SKM-1 treated with dmso at 0.1 percent for 144 hours (cell line): ENCODE data around the gene PCNX3.
A peak's percentile ranks its signal among the peaks of the same experiment; 100 is the strongest.

Experiments used
- DNase-seq: peaks from one replicate; lab custom pipeline; 2025; ENCODE audit not compliant: unreplicated experiment; lab: John Stamatoyannopoulos, UW

The PCNX3 gene

DNA sequence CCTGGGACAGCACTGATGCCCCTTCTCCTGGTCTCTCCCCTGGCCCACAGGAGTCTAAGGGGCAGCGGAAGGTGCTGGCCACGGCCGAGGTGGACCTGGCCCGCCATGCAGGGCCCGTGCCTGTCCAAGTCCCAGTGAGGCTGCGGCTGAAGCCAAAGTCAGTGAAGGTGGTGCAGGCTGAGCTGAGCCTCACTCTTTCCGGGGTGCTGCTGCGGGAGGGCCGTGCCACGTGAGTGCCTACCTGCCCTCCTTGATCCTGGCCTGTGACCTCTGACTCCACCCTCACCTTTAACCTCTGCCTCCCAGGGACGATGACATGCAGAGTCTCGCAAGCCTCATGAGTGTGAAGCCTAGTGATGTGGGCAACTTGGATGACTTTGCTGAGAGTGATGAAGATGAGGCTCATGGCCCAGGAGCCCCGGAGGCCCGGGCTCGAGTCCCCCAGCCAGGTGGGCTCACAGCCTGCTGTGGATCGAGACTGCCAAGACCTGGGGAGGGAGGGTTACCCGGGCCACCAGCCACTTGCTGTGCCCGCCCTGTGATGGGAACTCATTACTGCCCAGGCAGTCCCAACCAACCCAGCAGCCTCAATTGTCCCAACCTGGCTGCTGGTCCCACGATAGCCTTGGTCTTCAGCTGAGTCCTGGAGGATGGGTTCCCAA, 35.4 kb upstream of the PCNX3 start:
- DNase-seq, result no peak

GRCh38 chr11:65580756-65581155, 34.8 kb upstream of the PCNX3 start:
- DNase-seq, result no peak

- DNase-seq, result no peak
Measured at GRCh38 chr11:65581928-65582327, 33.6 kb upstream of the PCNX3 start.

GRCh38 chr11:65583589-65583988, 32.0 kb upstream of the PCNX3 start:
- DNase-seq, result no peak

DNA sequence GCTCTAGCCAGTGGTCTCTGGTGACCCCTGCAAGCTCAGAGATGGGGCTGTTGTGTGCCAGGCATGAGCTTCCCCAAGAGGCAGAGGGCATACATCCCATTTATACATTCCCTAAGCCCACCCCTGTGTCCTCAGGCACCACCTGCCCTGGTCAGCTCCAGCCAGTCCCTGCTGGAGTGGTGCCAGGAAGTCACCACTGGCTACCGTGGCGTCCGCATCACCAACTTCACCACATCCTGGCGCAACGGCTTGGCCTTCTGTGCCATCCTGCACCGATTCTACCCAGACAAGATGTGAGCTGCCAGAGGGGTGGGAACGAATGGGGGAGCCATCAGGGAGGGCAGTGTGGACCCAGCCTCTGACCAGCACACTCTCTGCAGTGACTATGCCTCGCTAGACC, 31.5 kb upstream of the PCNX3 start:
- no peak for DNase-seq

DNA sequence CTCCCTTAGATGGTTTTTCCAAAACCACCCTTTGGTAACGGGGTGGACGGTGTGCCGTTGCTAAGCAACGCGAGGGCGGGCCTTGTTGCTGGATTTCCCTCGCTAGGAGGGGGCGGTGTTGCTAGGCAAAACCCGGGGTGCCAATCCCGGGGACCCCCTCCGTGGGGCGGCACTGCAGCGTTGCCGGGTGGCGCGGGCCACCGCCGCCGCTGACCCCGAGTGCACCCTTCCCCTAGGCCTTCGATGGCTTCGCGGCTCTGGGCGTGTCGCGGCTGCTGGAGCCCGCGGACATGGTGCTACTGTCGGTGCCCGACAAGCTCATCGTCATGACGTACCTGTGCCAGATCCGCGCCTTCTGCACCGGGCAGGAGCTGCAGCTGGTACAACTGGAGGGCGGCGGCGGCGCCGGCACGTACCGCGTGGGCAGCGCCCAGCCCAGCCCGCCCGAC, 30.8 kb upstream of the PCNX3 start:
- no peak for DNase-seq

DNA sequence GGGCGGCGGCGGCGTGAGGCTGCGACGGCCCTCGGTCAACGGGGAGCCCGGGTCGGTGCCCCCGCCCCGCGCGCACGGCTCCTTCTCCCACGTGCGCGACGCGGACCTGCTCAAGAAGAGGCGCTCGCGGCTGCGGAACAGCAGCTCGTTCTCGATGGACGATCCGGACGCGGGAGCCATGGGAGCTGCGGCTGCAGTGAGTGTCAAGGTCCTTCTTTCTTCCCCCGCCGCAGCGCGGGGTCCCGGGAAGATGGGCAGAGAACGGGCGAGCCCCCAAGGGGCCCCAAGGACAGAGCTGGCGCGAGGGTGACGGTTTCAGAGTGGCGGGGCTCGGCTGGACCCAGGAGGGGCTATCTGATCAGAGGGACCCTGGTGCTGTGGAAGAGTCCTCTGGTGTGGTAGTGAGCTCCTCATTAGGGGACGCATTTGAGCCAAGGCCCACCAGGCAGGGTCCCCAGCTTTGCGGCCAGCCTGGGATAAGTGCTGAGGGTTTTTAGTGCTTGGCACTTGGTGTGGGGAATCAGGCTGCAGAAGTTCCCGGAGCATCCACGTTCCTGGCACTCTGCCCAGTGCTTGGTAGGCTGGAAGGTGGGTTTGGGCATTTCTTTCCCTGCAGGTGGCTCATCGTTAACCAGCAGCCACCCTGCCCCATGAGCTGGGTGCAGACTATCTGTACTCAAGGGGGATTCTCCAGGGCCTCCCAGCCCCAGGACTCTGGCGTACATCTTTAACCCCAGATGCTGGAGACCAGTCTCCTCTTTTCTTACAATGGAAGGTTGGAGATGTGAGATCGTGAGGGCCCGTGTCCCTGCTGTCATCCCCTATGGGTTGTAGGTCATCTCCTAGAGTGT, 30.0 kb upstream of the PCNX3 start:
- no peak for DNase-seq

DNA sequence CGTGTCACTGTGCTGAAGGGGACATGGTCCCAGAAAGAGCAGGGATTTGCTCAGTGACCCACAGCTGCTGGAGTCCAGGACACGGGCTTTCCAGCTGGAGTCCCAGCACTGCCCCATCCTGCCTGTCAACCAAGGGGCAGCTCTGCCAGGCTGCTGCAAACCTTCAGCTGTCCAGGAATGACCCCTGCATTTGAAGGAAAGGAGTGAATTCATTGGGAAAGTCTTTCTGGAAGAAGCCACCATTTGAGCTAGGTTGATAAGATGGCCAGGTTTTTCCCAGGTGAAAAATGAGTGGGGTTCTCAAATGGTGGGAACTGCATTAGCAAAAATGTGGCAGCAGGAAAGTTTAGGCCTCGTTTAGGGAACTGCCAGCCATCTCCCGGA, 29.3 kb upstream of the PCNX3 start:
- no peak for DNase-seq

DNA sequence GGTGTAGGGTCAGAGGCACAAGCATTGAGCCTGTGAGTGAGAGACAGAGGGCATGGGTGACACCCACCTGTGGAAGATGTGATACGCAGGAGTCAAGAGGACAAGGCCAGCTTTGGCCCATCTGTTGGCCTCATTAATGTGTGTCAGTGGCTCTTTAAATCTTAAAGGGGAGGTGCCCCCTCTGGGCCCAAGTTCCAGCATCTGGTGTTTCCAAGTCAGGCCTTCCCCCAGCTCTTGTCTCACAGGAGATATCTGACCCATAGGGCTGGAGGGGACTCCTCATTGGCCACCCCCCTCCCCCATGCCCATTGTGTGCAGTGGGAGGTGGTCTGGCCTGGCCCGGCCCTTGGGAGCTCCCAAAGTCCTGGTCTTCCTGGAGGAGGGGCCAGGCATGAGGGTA, 28.9 kb upstream of the PCNX3 start:
- no peak for DNase-seq

- peak; percentile 42 for DNase-seq
Measured at GRCh38 chr11:65588199-65589054, 27.1 kb upstream of the PCNX3 start.

DNA sequence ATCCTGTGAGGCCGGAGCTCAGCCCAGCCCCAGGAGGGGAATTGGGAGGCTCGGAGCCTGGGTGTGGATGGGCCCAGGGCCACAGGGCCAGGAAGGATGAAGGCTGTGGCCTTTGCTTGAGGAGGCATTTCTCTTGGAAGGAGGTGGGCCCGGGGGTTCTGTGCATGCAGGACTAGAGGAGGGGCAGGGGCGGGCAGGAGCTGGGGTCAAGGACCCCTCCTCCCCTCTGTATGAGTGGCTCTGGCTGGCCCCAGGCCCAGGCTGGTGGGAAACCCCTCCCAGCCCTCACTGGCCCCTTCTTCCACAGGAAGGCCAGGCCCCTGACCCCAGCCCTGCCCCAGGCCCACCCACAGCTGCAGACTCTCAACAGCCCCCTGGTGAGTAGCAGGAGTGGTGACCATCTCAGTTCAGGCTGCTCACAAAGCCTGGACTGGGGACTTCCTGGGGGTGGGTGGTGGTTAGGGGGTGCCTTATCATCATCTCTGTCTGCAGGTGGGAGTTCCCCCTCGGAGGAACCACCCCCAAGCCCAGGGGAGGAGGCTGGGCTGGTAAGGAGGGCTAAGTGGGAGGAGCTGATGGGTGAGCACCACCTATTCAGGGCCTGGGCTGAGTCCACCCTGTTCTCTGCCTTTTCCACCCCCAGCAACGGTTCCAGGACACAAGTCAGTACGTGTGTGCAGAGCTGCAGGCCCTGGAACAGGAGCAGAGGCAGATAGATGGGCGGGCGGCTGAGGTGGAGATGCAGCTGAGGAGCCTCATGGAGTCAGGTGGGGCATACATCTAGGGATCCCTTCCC, 25.9 kb upstream of the PCNX3 start:
- no peak for DNase-seq

GRCh38 chr11:65590240-65590738, 25.3 kb upstream of the PCNX3 start:
- DNase-seq, result no peak

DNA sequence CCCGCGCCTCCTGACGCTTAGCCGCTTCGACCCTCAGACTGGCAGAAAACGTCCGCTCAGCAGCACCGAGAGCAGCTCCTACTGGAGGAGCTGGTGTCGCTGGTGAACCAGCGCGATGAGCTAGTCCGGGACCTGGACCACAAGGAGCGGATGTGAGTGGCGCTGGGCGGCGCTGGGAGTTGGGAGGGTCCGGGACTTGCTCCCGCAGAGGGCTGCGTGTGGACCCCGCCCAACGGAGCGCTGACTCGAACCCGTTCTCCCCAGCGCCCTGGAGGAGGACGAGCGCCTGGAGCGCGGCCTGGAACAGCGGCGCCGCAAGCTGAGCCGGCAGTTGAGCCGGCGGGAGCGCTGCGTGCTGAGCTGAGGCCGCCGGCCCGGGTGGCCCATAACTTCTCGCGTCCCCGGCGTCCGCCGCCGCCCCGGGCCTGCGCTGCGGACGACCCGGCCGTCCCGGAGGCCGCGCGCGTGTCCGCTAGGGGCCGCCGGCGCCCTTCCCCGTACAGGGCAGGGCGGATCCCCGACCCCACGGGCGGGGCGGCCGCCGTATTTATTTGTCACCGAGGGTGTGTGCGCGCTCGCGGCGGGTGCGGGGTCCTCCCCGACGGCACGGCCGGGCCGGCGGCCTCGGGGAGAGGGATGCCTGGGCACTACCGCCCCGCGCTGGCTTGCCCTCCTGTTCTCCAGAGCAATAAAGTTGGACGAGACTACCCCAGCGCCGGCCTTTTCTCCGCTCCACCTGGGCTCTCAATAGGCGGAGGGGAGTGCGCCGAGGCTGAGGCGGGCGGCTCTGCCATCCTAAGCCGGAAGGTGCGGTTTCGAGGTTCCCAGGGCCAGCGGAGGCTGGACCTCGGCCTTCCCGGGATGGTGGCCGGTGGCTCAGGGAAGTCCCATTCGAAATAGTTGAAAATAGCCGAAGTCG, 23.4 kb upstream of the PCNX3 start:
- DNase-seq, result no peak

GRCh38 chr11:65592858-65593517, 22.6 kb upstream of the PCNX3 start:
- DNase-seq, result no peak

DNA sequence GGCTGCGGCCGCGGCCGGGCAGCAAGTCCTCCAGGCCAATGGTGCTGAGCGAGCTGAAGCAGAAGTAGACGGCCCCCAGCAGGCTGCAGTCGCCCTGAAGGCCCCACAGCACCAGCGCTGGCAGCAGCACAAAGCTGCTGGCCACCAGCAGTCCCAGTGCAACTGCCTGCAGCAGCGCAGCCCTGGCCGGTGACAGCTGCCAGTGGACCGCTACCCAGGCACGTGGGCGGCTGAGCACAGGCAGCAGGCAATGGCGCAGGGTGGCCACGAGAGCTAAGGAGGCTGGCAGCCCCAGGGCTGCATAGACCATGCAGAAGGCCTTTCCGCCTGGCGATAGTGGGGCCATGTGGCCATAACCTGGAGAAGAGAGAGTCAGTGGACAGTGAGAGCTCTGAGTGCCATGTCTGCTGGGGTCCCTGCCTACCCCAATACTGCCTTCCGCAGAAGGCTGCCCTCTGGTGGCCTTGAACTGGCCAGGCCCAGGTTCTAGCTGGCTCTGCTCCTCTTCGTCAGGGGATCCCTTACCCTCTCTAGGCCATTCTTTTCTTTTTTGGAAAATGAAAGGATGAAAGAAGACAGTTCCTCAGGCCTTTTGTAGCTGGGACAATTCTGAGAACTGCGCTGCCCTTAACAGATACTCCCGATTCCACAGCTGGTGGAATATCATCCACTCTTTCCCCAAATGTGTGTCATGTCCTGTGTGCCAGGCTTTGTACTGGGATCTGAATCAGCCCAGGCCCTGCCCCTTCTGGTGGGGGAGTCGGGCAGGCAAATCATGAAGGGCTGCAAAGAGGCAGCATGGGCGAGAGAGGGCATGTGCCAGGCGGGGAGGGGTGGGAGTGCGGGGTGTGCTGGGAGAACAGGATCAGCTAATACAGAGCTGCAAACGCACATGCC, 21.8 kb upstream of the PCNX3 start:
- no peak for DNase-seq

GRCh38 chr11:65595131-65595530, 20.4 kb upstream of the PCNX3 start:
- DNase-seq, result no peak

DNA sequence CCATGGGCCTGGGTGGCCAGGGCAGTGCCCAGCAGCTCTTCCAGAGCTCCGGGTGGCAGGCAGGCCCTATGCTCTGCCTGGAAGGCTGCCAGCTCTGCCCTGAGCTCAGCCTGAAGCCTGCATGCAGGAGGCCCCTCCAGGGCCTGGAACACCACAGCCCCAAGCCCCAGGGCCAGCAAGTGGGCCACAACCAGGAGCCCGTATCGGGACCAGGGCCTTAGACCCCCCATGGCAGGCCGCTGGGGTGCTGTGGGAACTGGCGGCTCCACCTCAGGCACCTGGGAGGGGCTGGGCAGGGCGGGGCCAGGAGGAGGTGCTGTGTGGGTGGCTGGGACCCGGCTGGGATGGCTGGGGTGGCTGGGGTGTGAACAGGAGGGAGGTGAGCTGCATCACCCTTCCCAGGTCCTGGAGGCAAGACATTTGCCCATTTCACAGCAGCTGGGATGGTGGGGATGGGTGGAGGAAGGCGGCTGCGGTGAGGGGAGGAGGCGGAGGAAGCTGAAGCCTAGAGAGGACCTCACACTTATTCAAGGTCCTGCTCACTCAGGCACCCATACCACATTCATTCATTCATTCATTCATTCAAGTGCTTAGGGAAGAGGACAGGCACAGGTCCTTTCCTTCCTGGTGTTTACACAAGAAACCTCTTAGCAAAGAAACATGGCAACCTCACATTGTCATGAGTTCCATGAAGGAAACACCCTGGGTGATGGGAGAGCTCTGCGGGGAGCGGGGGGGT, 19.9 kb upstream of the PCNX3 start, which contains the start of gene KCNK7:
KCNK7 (minus strand) TSS at position 258 of the 739 bp plus-strand sequence; CDS start at position 230, 28 bp downstream.
- DNase-seq, result no peak
